PFSK-1 (cell line): Measurements from ENCODE around the gene NPC1L1.

Source experiments
- FOXP2 ChIP-seq: optimal IDR thresholded peaks from 2 replicates; pipeline ENCODE3; 2011; ENCODE audit warnings: borderline replicate concordance, control low read depth, inconsistent platforms; ENCODE audit not compliant: insufficient read depth; ENCODE audit errors: extremely low read length, extremely low read depth
- POLR2AphosphoS5 ChIP-seq: IDR thresholded peaks from 2 replicates; pipeline ENCODE4 v1.6.1; 2012; ENCODE audit warnings: low read depth, mild to moderate bottlenecking, control low read depth, low read length, moderate library complexity
- REST ChIP-seq, 2 experiments: IDR thresholded peaks; 2 replicates each; pipeline versions ENCODE4 v1.6.1 to v1.8.0; 2011 to 2012; ENCODE audit warnings: low read depth in 2 of 2, low read length in 2 of 2, control low read depth in 1 of 2, inconsistent platforms in 1 of 2, mild to moderate bottlenecking in 1 of 2, moderate library complexity in 1 of 2; ENCODE audit not compliant: insufficient read depth in 1 of 2
- SIN3A ChIP-seq: IDR thresholded peaks from 2 replicates; pipeline ENCODE4 v1.6.1; 2012; ENCODE audit warnings: mild to moderate bottlenecking, low read length, moderate library complexity, borderline replicate concordance; ENCODE audit not compliant: insufficient read depth
- TAF1 ChIP-seq: IDR thresholded peaks from 2 replicates; pipeline ENCODE4 v1.6.1; 2012; ENCODE audit warnings: low read length, control low read depth, borderline replicate concordance; ENCODE audit not compliant: insufficient read depth

NPC1L1 gene

DNA sequence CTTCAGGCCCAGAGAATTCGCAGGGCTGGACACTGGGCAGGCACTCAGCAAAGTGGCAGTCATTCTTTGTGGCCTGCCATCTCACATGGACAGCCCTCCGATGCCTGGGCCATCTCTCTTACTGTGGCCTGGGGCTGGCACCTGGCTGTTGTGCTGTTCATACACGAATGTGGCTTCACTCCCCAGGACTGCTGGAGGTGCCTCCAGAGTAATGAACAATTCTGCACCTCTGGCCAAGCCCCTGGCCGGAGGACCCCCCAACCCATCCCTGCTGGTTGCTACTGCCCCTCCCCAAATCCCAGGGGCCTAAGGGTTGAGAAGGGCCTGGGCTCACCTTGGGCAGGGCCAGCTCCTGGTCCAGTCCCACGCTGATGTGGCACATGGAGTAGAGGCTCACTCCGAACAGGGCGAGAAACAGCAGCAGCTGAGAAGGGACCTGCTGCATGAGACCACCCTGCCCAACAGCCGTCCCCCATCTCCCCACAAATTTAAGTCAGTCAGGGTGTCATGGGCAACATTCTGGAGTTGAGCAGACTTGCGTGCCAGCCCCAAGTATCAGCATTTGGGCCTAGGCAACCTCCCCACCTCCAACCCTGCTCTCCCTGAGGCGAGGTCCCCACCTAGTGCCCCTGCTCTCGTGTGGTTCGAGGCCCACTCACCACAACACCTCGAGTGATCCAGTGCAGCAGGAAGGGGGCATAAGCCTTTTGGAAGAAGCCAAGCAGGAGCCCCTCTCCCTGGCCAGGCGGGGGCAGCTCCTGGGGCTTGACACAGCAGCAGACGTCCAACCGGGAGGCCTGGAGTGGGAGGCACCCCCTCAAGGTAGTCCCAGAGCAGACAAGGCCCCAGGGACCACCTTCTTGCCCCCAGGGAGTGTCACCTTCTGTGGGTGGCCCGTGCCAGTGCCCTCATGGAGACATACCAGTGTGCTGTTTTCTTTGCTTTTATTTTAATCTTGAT lies 9.4 kb downstream of the NPC1L1 start:
- TF ChIP-seq FOXP2 = no peak
- no peak for TF ChIP-seq TAF1
- no peak for TF ChIP-seq REST (IDR thresholded peaks at IDR 0.05; ENCODE audit: insufficient read depth in 1 of 2, low read depth in 2 of 2, low read length in 2 of 2)
- no peak for TF ChIP-seq POLR2AphosphoS5
- no peak for TF ChIP-seq SIN3A

DNA sequence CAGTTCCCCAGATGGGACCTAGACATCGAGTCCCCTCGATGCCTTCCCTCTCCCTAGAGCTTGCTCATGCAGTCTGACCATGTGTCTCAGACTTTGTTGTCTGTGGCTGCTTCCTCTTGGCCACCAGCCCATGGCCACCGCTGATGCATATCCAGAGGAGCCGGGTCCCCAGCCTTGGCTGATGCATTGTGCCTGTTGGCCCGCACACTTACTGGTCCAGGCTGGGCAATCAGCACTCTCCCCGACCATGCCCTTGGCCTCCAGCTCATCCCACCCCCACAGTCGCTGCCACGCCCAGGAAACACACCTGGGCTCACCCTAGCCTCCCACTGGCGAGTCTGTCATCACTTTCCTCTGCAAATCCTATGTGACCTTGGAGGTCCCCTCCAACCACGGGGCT lies 10.1 kb downstream of the NPC1L1 start:
- TF ChIP-seq SIN3A = no peak
- no peak for TF ChIP-seq POLR2AphosphoS5
- no peak for TF ChIP-seq TAF1
- TF ChIP-seq FOXP2 = no peak

- no peak for TF ChIP-seq FOXP2
- no peak for TF ChIP-seq SIN3A
- no peak for TF ChIP-seq TAF1
- no peak for TF ChIP-seq POLR2AphosphoS5
- no peak for TF ChIP-seq REST (IDR thresholded peaks at IDR 0.05; ENCODE audit: insufficient read depth in 1 of 2, low read depth in 2 of 2, low read length in 2 of 2)
Measured at GRCh38 chr7:44524811-44525388, 16.2 kb downstream of the NPC1L1 start.

DNA sequence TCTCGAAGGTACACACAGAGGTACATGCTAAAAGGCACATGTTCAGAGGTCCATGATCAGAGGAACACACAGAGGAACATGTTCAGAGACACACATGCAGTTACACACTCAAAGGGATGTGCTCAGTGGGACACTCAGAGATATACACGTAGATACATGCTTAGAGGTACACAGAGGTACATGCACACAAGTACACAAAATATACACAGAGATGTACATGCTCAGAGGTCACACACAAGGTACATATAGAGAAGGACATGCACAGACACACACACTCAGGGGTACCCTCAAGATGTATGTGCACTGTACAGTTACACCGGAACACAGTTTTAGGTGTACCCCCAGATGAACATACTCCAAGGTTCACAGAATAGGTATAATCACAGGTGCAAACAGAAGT lies 18.8 kb downstream of the NPC1L1 start:
- TF ChIP-seq POLR2AphosphoS5 = no peak
- no peak for TF ChIP-seq SIN3A
- TF ChIP-seq TAF1 = no peak
- TF ChIP-seq FOXP2 = no peak
- no peak for TF ChIP-seq REST (IDR thresholded peaks at IDR 0.05; ENCODE audit: insufficient read depth in 1 of 2, low read depth in 2 of 2, low read length in 2 of 2)

DNA sequence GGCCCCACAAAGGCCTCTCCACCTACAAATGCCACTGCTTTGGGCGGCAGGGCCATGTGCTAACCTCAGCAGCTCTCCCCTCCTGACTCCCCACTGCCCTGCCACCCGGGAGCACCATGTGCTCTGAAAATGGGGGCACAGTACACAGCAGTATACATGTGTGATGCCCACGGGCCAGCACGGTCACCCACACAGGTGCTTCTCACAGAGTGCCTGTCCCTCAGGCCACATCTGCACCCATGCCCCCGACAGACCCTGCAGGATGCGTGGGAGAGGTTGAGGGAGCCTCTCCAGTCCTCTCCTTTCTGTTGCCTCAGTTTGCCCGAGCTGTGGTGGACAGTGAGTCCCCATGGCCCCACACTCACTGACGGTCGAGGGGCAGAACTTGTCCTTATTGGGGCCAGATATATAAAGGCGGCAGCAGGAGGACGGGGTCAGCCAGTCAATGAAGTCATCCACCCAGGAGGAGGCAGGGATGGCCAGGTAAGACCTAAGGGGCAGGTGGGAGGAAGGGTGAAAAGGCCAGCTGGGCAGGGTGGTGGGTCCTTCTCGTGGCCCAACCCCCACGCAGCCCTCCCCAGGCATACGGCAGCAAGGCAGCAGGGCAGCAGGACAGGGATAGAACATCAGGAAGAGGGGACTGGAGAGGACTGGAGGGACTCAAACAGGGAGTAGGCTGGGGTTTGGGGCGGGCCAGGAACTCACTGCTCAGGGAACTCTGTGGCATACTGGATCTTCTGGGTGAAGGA lies 19.6 kb downstream of the NPC1L1 start:
- TF ChIP-seq REST (IDR thresholded peaks at IDR 0.05; ENCODE audit: insufficient read depth in 1 of 2, low read depth in 2 of 2, low read length in 2 of 2) (no peak), SIN3A (no peak), TAF1 (no peak), POLR2AphosphoS5 (no peak), FOXP2 (no peak)
